Endothelial cell of umbilical vein (primary cell): ENCODE results near the gene FARP1. TPM values are rescaled to one million over a fixed set of nuclear protein-coding genes. Genes with fewer than 3 reads are reported as not detected.

Experiments used
- BruUV-seq: library from RNA; stranded (reverse); fragments of 400-500 nt; replicated peaks from 2 replicates; lab custom pipeline; 2021; lab: Mats Ljungman, UMichigan
- CTCF ChIA-PET: fragments of 300-600, 350-600 bp; sonication (Branson Sonifier 250); formaldehyde crosslinking; loops from one replicate; lab custom pipeline; 2021; ENCODE audit warnings: antibody characterized with exemption, inconsistent platforms; lab: Charles Lee
- POLR2A ChIA-PET: fragments of 300-600, 350-600 bp; sonication (Branson Sonifier 250); formaldehyde crosslinking; loops from one replicate; lab custom pipeline; 2021; ENCODE audit warnings: antibody characterized with exemption, inconsistent platforms; lab: Charles Lee
- DNase-seq: peaks from one replicate; pipeline ENCODE4 v3.0.0-alpha.2; 2011; ENCODE audit warnings: low read depth, low spot score
- FAIRE-seq: peaks from 2 replicates; lab custom pipeline; 2011; peaks lifted over from hg19 to GRCh38; lab: Jason Lieb, UNC
- H2AFZ ChIP-seq: 2 replicates; pipeline ENCODE4 v1.6.0; 2012; ENCODE audit warnings: low read depth, low read length, control low read depth, inconsistent platforms
- H3K27ac ChIP-seq: 2 replicates; pipeline ENCODE4 v1.5.1; 2011; ENCODE audit warnings: low read depth, mild to moderate bottlenecking, control low read depth, low read length, moderate library complexity; ENCODE audit not compliant: insufficient read depth
- H3K27me3 ChIP-seq, 2 experiments: 2 replicates each; pipeline versions ENCODE4 v1.6.0 to v1.6.1; 2011; ENCODE audit warnings: low read length in 2 of 2, mixed read lengths in 1 of 2; ENCODE audit not compliant: control insufficient read depth in 2 of 2, insufficient read depth in 2 of 2
- H3K36me3 ChIP-seq, 2 experiments: 2 replicates in 1 of 2; 3 replicates in 1 of 2; pipeline ENCODE4 v1.5.1; 2011; ENCODE audit warnings: low read length in 2 of 2, mild to moderate bottlenecking in 1 of 2, moderate library complexity in 1 of 2; ENCODE audit not compliant: control insufficient read depth in 2 of 2, insufficient read depth in 2 of 2; ENCODE audit errors: extremely low read depth in 1 of 2
- H3K4me1 ChIP-seq: 3 replicates; pipeline ENCODE4 v1.5.1; 2011; ENCODE audit warnings: mild to moderate bottlenecking, low read length; ENCODE audit not compliant: control insufficient read depth, insufficient read depth; ENCODE audit errors: extremely low read depth
- H3K4me2 ChIP-seq: 2 replicates; pipeline ENCODE4 v1.6.1; 2011; ENCODE audit warnings: low read length, control low read depth, mixed read lengths; ENCODE audit not compliant: insufficient read depth
- H3K4me3 ChIP-seq, 3 experiments: fragments of 200-600 bp in 1 of 3; sonication (generic), shearing (Covaris generic) in 1 of 3; replicated peaks in 1 of 3; 2 replicates each; pipeline ENCODE4 v1.5.1; 2011 to 2016; ENCODE audit warnings: control low read depth in 3 of 3, low read length in 3 of 3, mild to moderate bottlenecking in 2 of 3, inconsistent platforms in 1 of 3, low read depth in 1 of 3, moderate library complexity in 1 of 3; ENCODE audit not compliant: insufficient read depth in 1 of 3
- H3K79me2 ChIP-seq: 2 replicates; pipeline ENCODE4 v1.6.0; 2012; ENCODE audit warnings: low read length, inconsistent platforms; ENCODE audit not compliant: control insufficient read depth, insufficient read depth
- H3K9ac ChIP-seq: replicated peaks from 2 replicates; pipeline ENCODE3; 2011; ENCODE audit warnings: low read length, control low read depth; ENCODE audit not compliant: insufficient read depth; ENCODE audit errors: extremely low read depth
- H3K9me1 ChIP-seq: replicated peaks from 3 replicates; pipeline ENCODE4 v1.6.0; 2011; ENCODE audit warnings: mild to moderate bottlenecking, low read length; ENCODE audit not compliant: control insufficient read depth, insufficient read depth; ENCODE audit errors: extremely low read depth
- H3K9me3 ChIP-seq: replicated peaks from 2 replicates; pipeline ENCODE4 v1.5.1; 2012; ENCODE audit warnings: low read length, inconsistent platforms; ENCODE audit not compliant: control insufficient read depth, insufficient read depth
- H4K20me1 ChIP-seq: replicated peaks from 2 replicates; pipeline ENCODE3; 2011; ENCODE audit warnings: mild to moderate bottlenecking, low read length; ENCODE audit not compliant: control insufficient read depth, insufficient read depth; ENCODE audit errors: extremely low read depth
- EZH2 ChIP-seq: IDR thresholded peaks from 2 replicates; pipeline ENCODE4 v1.6.1; 2012; ENCODE audit warnings: borderline replicate concordance, low read depth, mild to moderate bottlenecking, moderate library complexity, low read length, inconsistent platforms; ENCODE audit not compliant: severe bottlenecking
- FOS ChIP-seq: IDR thresholded peaks from 2 replicates; pipeline ENCODE4 v1.6.1; 2011; ENCODE audit warnings: mild to moderate bottlenecking, low read length, moderate library complexity, borderline replicate concordance; ENCODE audit not compliant: insufficient read depth
- GATA2 ChIP-seq: IDR thresholded peaks from 2 replicates; pipeline ENCODE4 v1.7.0; 2011; ENCODE audit warnings: low read depth, mild to moderate bottlenecking, moderate library complexity, mixed read lengths, low read length; ENCODE audit not compliant: insufficient read length, insufficient read depth
- JUN ChIP-seq: IDR thresholded peaks from 2 replicates; pipeline ENCODE4 v1.6.1; 2011; ENCODE audit warnings: borderline replicate concordance, low read depth; ENCODE audit not compliant: insufficient read length, insufficient read depth
- MYC ChIP-seq: IDR thresholded peaks from one replicate; pipeline ENCODE4 v1.6.1; 2011; ENCODE audit warnings: mild to moderate bottlenecking, low read depth, low read length
- POLR2A ChIP-seq: IDR thresholded peaks from 2 replicates; pipeline ENCODE4 v1.6.1; 2012; ENCODE audit warnings: low read depth, mild to moderate bottlenecking, control low read depth, low read length
- POLR2AphosphoS5 ChIP-seq: IDR thresholded peaks from 2 replicates; pipeline ENCODE4 v1.6.1; 2012; ENCODE audit warnings: low read depth, mild to moderate bottlenecking, control low read depth, low read length, moderate library complexity; ENCODE audit not compliant: insufficient read depth
- dilution Hi-C: fragments of 300-500 bp; cut with MboI; formaldehyde crosslinking; loops from one replicate; pipeline ENCODE4 v1.15.0; 2019; ENCODE audit warnings: low sequenced_read_pairs; ENCODE audit not compliant: extremely low pct_ligation_motif_present
- intact Hi-C: fragments of 100-400 bp; cut with micrococcal nuclease; formaldehyde crosslinking; loops from one replicate; pipeline ENCODE4 v1.10.0; 2022
- polyA plus RNA-seq, 4 experiments: library from polyadenylated mRNA; depleted of rRNA in 3 of 4; stranded (reverse) in 3 of 4; unstranded in 1 of 4; fragments of >200 nt; gene quantifications; 2 replicates each; pipeline versions ENCODE4 v1.2.1 to v1.2.3, GENCODE V29; 2011 to 2012; ENCODE audit warnings: missing spikeins in 1 of 4
- total RNA-seq: library from RNA; stranded (reverse); gene quantifications from 2 replicates; pipeline ENCODE4 v1.2.3, GENCODE V29; 2021
- TF ChIP-seq, protein P1 (sequence below): IDR thresholded peaks from 2 replicates; pipeline ENCODE4 v1.6.1; 2011; ENCODE audit not compliant: insufficient read depth, insufficient read length
- TF ChIP-seq, protein P2 (sequence below), 2 donors: IDR thresholded peaks; 1 replicate in 1 of 2; 2 replicates in 1 of 2; pipeline ENCODE4 v1.5.1; 2011; ENCODE audit warnings: low read length in 2 of 2, mild to moderate bottlenecking in 2 of 2, moderate library complexity in 2 of 2, control low read depth in 1 of 2, inconsistent platforms in 1 of 2, low read depth in 1 of 2; ENCODE audit not compliant: insufficient read depth in 1 of 2; ENCODE audit errors: extremely low read depth in 1 of 2

FARP1 gene
- total and polyA plus RNA-seq, 2 donors (not counting 3 experiments of a cell fraction or from before 2014, with no cell fraction given) = 19.0 to 77.7 TPM

DNA sequence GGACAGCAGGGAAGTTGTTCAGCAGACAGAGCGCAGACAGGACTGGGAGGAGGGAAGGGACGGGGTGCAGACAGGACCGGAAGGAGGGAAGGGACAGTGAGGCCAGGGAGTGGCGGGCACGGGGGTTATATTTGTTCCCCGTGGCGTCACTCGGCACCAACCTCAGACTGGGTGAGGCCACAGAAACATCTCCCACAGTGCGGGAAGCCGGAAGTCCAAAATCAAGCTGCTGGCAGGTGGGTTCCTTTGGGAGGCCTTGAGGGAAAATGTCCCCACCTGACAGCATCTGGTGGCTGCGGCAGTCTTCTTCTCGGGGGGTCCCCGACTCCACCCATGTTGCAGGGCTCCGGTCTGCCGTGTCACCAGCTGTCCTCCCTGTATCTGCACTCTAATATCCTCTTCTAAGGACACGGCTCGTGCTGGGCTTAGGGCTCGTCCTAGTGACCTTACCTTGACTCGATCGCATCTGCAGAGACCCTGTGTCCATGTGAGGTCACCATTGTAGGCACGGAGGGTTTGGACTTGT lies 301.0 kb downstream of the FARP1 start:
- H4K20me1 ChIP-seq = no peaks in the 10 kb centered on the region
- H3K9ac ChIP-seq = no peak overlapping the region
- H3K9me3 ChIP-seq = no peaks in the 10 kb centered on the region
- H3K4me3 ChIP-seq = no peak overlapping the region
- FAIRE-seq = no peak
- TF ChIP-seq GATA2 = no peak
- TF ChIP-seq FOS = no peak
- TF ChIP-seq MYC = no peak
- TF ChIP-seq EZH2 = no peak
- TF ChIP-seq, protein P1, sequence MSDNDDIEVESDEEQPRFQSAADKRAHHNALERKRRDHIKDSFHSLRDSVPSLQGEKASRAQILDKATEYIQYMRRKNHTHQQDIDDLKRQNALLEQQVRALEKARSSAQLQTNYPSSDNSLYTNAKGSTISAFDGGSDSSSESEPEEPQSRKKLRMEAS = no peak
- TF ChIP-seq, protein P2, sequence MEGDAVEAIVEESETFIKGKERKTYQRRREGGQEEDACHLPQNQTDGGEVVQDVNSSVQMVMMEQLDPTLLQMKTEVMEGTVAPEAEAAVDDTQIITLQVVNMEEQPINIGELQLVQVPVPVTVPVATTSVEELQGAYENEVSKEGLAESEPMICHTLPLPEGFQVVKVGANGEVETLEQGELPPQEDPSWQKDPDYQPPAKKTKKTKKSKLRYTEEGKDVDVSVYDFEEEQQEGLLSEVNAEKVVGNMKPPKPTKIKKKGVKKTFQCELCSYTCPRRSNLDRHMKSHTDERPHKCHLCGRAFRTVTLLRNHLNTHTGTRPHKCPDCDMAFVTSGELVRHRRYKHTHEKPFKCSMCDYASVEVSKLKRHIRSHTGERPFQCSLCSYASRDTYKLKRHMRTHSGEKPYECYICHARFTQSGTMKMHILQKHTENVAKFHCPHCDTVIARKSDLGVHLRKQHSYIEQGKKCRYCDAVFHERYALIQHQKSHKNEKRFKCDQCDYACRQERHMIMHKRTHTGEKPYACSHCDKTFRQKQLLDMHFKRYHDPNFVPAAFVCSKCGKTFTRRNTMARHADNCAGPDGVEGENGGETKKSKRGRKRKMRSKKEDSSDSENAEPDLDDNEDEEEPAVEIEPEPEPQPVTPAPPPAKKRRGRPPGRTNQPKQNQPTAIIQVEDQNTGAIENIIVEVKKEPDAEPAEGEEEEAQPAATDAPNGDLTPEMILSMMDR (IDR thresholded peaks at IDR 0.05; ENCODE audit: extremely low read depth in 1 of 2, insufficient read depth in 1 of 2, low read depth in 1 of 2, low read length in 2 of 2) = no peak
- TF ChIP-seq POLR2AphosphoS5 = no peak
- no peak for TF ChIP-seq POLR2A
- TF ChIP-seq JUN = no peak
- CTCF ChIA-PET = interaction anchor here (0.5 to 4.8 kb wide), 5 partner anchors 13 to 588 kb away, joined by 3 to 150 read pairs (median 11); no protein-coding TSS in a partner anchor
- H3K27me3 ChIP-seq = no peaks in the 10 kb centered on the region
- no peak overlapping the region for H2AFZ ChIP-seq
- BruUV-seq = no TSS peak
- dilution Hi-C loops = loop anchor here (25.0 kb wide), 1 partner anchor 218 kb away; no protein-coding TSS in a partner anchor
- POLR2A ChIA-PET = no interaction called here
- H3K4me1 ChIP-seq = no peaks in the 10 kb centered on the region
- H3K27ac ChIP-seq = no peak overlapping the region
- H3K79me2 ChIP-seq = no peaks in the 10 kb centered on the region
- no peak overlapping the region for H3K4me2 ChIP-seq
- H3K9me1 ChIP-seq = no peaks in the 10 kb centered on the region
- no peak for DNase-seq
- H3K36me3 ChIP-seq = peaks cover 0 to 18% of the 10 kb centered on the region in 2 experiments
- intact Hi-C loops = no loop called here
